ENCODE measurements around the gene ENTREP1.

ENTREP1 gene

DNA sequence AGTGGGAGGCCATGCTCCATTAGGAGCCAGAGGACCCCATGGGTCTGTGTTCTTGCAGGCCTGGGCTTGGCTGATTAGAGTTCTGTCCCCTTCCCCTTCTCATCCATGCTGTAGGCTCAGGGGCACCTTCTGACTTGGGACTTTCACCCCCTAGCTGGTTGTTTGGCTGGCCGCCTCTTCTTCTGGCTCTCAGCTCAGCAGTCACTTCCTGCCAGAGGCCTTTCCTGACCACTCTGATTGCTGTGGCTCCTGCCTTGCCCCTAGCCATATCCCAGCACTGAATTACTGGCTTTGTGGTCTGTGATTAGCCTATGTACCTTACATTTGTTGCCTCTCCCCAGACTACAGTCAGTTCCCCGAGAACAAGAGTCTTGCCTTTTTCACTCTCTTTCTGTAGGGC lies 14.6 kb downstream of the ENTREP1 start:
- Histone ChIP-seq H3K9me3 (ENCODE audit: control insufficient read depth, low read length) (no peaks in the 10 kb centered on the region), H3K27me3 (ENCODE audit: control insufficient read depth, insufficient read depth, low read length, poor library complexity, severe bottlenecking) (no peaks in the 10 kb centered on the region), H3K4me3 (ENCODE audit: insufficient read depth, low read depth, low read length) (no peak overlapping the region), H3K27ac (ENCODE audit: insufficient read depth, low read depth, low read length, poor library complexity, severe bottlenecking) (no peak overlapping the region), H3K4me1 (ENCODE audit: control insufficient read depth, insufficient read depth, low read length) (no peaks in the 10 kb centered on the region), H3K36me3 (ENCODE audit: control insufficient read depth, insufficient read depth, low read length) (no peaks in the 10 kb centered on the region)
- WGBS, 2 experiments: 88 to 92% methylated on average over 2 of the region's 2 CpGs

- Histone ChIP-seq H3K27ac (ENCODE audit: insufficient read depth, low read depth, low read length, poor library complexity, severe bottlenecking) (no peak overlapping the region), H3K4me1 (ENCODE audit: control insufficient read depth, insufficient read depth, low read length) (no peaks in the 10 kb centered on the region), H3K4me3 (ENCODE audit: insufficient read depth, low read depth, low read length) (no peak overlapping the region), H3K36me3 (ENCODE audit: control insufficient read depth, insufficient read depth, low read length) (no peaks in the 10 kb centered on the region), H3K27me3 (ENCODE audit: control insufficient read depth, insufficient read depth, low read length, poor library complexity, severe bottlenecking) (no peaks in the 10 kb centered on the region), H3K9me3 (ENCODE audit: control insufficient read depth, low read length) (no peaks in the 10 kb centered on the region)
- WGBS, 2 experiments: 73 to 74% methylated on average over 3 of the region's 3 CpGs
Observed at GRCh38 chr9:69340631-69341030, 15.6 kb downstream of the ENTREP1 start.

DNA sequence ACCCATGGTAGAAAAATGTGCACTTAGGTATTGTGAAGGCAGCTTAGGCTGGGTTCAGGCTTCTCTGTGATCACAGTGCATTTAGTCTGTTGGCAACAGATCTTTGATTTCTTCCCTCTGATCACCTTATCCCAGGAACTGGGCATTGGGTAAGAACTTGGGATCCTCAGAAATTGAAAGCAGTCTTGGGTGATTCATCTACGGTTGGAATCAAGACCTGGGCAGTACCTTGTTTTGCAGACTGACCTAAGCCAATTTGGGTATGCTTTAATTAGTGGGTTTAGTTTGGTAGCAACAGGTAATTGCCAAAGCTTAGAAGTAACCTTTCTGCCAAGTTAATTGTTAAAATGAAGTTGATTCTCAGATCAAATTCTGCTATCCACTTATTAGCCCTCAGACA lies 17.8 kb downstream of the ENTREP1 start:
- WGBS, 2 experiments: 88 to 89% methylated on average over 1 of the region's 1 CpG
- no peaks in the 10 kb centered on the region for H3K9me3 ChIP-seq (ENCODE audit: control insufficient read depth, low read length)
- no peaks in the 10 kb centered on the region for H3K36me3 ChIP-seq (ENCODE audit: control insufficient read depth, insufficient read depth, low read length)
- H3K4me3 ChIP-seq (ENCODE audit: insufficient read depth, low read depth, low read length): no peak overlapping the region
- no peak overlapping the region for H3K27ac ChIP-seq (ENCODE audit: insufficient read depth, low read depth, low read length, poor library complexity, severe bottlenecking)
- H3K4me1 ChIP-seq (ENCODE audit: control insufficient read depth, insufficient read depth, low read length): no peaks in the 10 kb centered on the region
- H3K27me3 ChIP-seq (ENCODE audit: control insufficient read depth, insufficient read depth, low read length, poor library complexity, severe bottlenecking): no peaks in the 10 kb centered on the region

GRCh38 chr9:69344459-69344858 lies 19.4 kb downstream of the ENTREP1 start:
- H3K27me3 ChIP-seq (ENCODE audit: control insufficient read depth, insufficient read depth, low read length, poor library complexity, severe bottlenecking): no peaks in the 10 kb centered on the region
- H3K27ac ChIP-seq (ENCODE audit: insufficient read depth, low read depth, low read length, poor library complexity, severe bottlenecking): no peak overlapping the region
- no peaks in the 10 kb centered on the region for H3K36me3 ChIP-seq (ENCODE audit: control insufficient read depth, insufficient read depth, low read length)
- no peaks in the 10 kb centered on the region for H3K4me1 ChIP-seq (ENCODE audit: control insufficient read depth, insufficient read depth, low read length)
- H3K4me3 ChIP-seq (ENCODE audit: insufficient read depth, low read depth, low read length): no peak overlapping the region
- 76 to 82% methylated on average over 4 of the region's 4 CpGs for WGBS, 2 experiments
- H3K9me3 ChIP-seq (ENCODE audit: control insufficient read depth, low read length): no peaks in the 10 kb centered on the region

- Histone ChIP-seq H3K4me3 (ENCODE audit: insufficient read depth, low read depth, low read length) (no peak overlapping the region), H3K27ac (ENCODE audit: insufficient read depth, low read depth, low read length, poor library complexity, severe bottlenecking) (no peak overlapping the region), H3K4me1 (ENCODE audit: control insufficient read depth, insufficient read depth, low read length) (no peaks in the 10 kb centered on the region), H3K36me3 (ENCODE audit: control insufficient read depth, insufficient read depth, low read length) (no peaks in the 10 kb centered on the region), H3K27me3 (ENCODE audit: control insufficient read depth, insufficient read depth, low read length, poor library complexity, severe bottlenecking) (no peaks in the 10 kb centered on the region), H3K9me3 (ENCODE audit: control insufficient read depth, low read length) (no peaks in the 10 kb centered on the region)
- WGBS, 2 experiments: 91 to 95% methylated on average over 6 of the region's 6 CpGs
Observed at GRCh38 chr9:69346596-69347390, 21.8 kb downstream of the ENTREP1 start.

- WGBS, 2 experiments: 100% methylated on average over 1 of the region's 1 CpG
- Histone ChIP-seq H3K4me3 (ENCODE audit: insufficient read depth, low read depth, low read length) (no peak overlapping the region), H3K27ac (ENCODE audit: insufficient read depth, low read depth, low read length, poor library complexity, severe bottlenecking) (no peak overlapping the region), H3K27me3 (ENCODE audit: control insufficient read depth, insufficient read depth, low read length, poor library complexity, severe bottlenecking) (no peaks in the 10 kb centered on the region), H3K36me3 (ENCODE audit: control insufficient read depth, insufficient read depth, low read length) (no peaks in the 10 kb centered on the region), H3K4me1 (ENCODE audit: control insufficient read depth, insufficient read depth, low read length) (no peaks in the 10 kb centered on the region), H3K9me3 (ENCODE audit: control insufficient read depth, low read length) (no peaks in the 10 kb centered on the region)
Observed at GRCh38 chr9:69347607-69348006, 22.6 kb downstream of the ENTREP1 start.

GRCh38 chr9:69351227-69351626 lies 26.2 kb downstream of the ENTREP1 start:
- Histone ChIP-seq H3K4me3 (ENCODE audit: insufficient read depth, low read depth, low read length) (no peak overlapping the region), H3K27ac (ENCODE audit: insufficient read depth, low read depth, low read length, poor library complexity, severe bottlenecking) (no peak overlapping the region), H3K27me3 (ENCODE audit: control insufficient read depth, insufficient read depth, low read length, poor library complexity, severe bottlenecking) (no peaks in the 10 kb centered on the region), H3K4me1 (ENCODE audit: control insufficient read depth, insufficient read depth, low read length) (no peaks in the 10 kb centered on the region), H3K9me3 (ENCODE audit: control insufficient read depth, low read length) (no peaks in the 10 kb centered on the region), H3K36me3 (ENCODE audit: control insufficient read depth, insufficient read depth, low read length) (no peaks in the 10 kb centered on the region)
- WGBS, 2 experiments: 96 to 100% methylated on average over 3 of the region's 3 CpGs

DNA sequence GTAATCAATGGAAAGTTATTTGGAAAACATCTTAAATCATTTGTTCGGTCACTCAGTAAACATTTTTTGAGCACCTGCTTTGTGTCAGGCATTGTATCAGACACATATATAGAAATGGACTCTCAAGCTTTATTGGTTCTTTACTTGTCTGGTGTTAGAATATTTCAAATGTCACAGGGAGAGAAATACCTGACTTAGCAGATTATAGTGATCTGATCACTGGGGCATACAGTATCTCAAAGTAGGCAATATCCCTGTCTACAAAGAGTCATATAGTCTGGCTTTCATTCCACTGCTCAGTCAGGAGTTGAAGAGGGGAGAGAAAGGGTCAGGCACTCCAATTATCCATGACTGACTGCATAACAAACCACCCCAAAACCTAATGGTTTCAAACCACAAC lies 30.2 kb downstream of the ENTREP1 start:
- WGBS, 2 experiments: 100% methylated on average over 1 of the region's 1 CpG; no CpG with 5 or more reads in 1 of the 2 experiments
- no peaks in the 10 kb centered on the region for H3K4me1 ChIP-seq (ENCODE audit: control insufficient read depth, insufficient read depth, low read length)

GRCh38 chr9:69357030-69357775 lies 32.2 kb downstream of the ENTREP1 start:
- H3K9me3 ChIP-seq (ENCODE audit: control insufficient read depth, low read length): no peaks in the 10 kb centered on the region
- H3K4me1 ChIP-seq (ENCODE audit: control insufficient read depth, insufficient read depth, low read length): no peaks in the 10 kb centered on the region
- WGBS, 2 experiments: 91 to 92% methylated on average over 3 of the region's 3 CpGs
- no peak overlapping the region for H3K27ac ChIP-seq (ENCODE audit: insufficient read depth, low read depth, low read length, poor library complexity, severe bottlenecking)
- no peaks in the 10 kb centered on the region for H3K27me3 ChIP-seq (ENCODE audit: control insufficient read depth, insufficient read depth, low read length, poor library complexity, severe bottlenecking)
- H3K36me3 ChIP-seq (ENCODE audit: control insufficient read depth, insufficient read depth, low read length): no peaks in the 10 kb centered on the region
- no peak overlapping the region for H3K4me3 ChIP-seq (ENCODE audit: insufficient read depth, low read depth, low read length)

More for the DNA sequence above, 30.2 kb downstream of the ENTREP1 start:
- no peaks in the 10 kb centered on the region for H3K27me3 ChIP-seq (ENCODE audit: control insufficient read depth, insufficient read depth, low read length, poor library complexity, severe bottlenecking)
- no peak overlapping the region for H3K4me3 ChIP-seq (ENCODE audit: insufficient read depth, low read depth, low read length)
- no peaks in the 10 kb centered on the region for H3K36me3 ChIP-seq (ENCODE audit: control insufficient read depth, insufficient read depth, low read length)
- H3K9me3 ChIP-seq (ENCODE audit: control insufficient read depth, low read length): no peaks in the 10 kb centered on the region
- no peak overlapping the region for H3K27ac ChIP-seq (ENCODE audit: insufficient read depth, low read depth, low read length, poor library complexity, severe bottlenecking)

GRCh38 chr9:69357821-69358220 lies 32.8 kb downstream of the ENTREP1 start:
- no peak overlapping the region for H3K27ac ChIP-seq (ENCODE audit: insufficient read depth, low read depth, low read length, poor library complexity, severe bottlenecking)
- no peaks in the 10 kb centered on the region for H3K36me3 ChIP-seq (ENCODE audit: control insufficient read depth, insufficient read depth, low read length)
- H3K4me1 ChIP-seq (ENCODE audit: control insufficient read depth, insufficient read depth, low read length): no peaks in the 10 kb centered on the region
- H3K9me3 ChIP-seq (ENCODE audit: control insufficient read depth, low read length): no peaks in the 10 kb centered on the region
- H3K4me3 ChIP-seq (ENCODE audit: insufficient read depth, low read depth, low read length): no peak overlapping the region
- 97% methylated on average over 4 of the region's 4 CpGs for WGBS, 2 experiments
- H3K27me3 ChIP-seq (ENCODE audit: control insufficient read depth, insufficient read depth, low read length, poor library complexity, severe bottlenecking): no peaks in the 10 kb centered on the region

All from ectodermal cell (in vitro differentiated cells).